IPS-18a (cell line): Measurements from ENCODE around the gene LRRC7.
"Not testable (repeated sequence)": the region's sequence is repeated elsewhere in the genome, so short reads cannot be mapped to it uniquely, and the experiment has no call there.

ENCODE experiments used
- H3K27ac ChIP-seq: one replicate; pipeline ENCODE4 v1.5.1; 2013; ENCODE audit warnings: low read length
- H3K27me3 ChIP-seq: one replicate; pipeline ENCODE4 v1.6.1; 2013; ENCODE audit warnings: mild to moderate bottlenecking, low read length; ENCODE audit not compliant: control insufficient read depth, insufficient read depth
- H3K36me3 ChIP-seq: one replicate; pipeline ENCODE4 v1.6.1; 2013; ENCODE audit warnings: low read depth, low read length; ENCODE audit not compliant: control insufficient read depth
- H3K4me1 ChIP-seq: one replicate; pipeline ENCODE4 v1.6.1; 2013; ENCODE audit warnings: low read depth, low read length; ENCODE audit not compliant: control insufficient read depth
- H3K4me3 ChIP-seq: one replicate; pipeline ENCODE4 v1.5.1; 2013; ENCODE audit warnings: low read length
- H3K9ac ChIP-seq: one replicate; pipeline ENCODE4 v1.6.1; 2013; ENCODE audit warnings: mild to moderate bottlenecking, low read length, moderate library complexity
- H3K9me3 ChIP-seq: one replicate; pipeline ENCODE4 v1.6.1; 2013; ENCODE audit warnings: low read depth, low read length; ENCODE audit not compliant: control insufficient read depth

The LRRC7 gene

GRCh38 chr1:70025052-70025451 lies 457.3 kb downstream of the LRRC7 start:
- Histone ChIP-seq H3K27me3 (no peaks in the 10 kb centered on the region), H3K4me1 (no peaks in the 10 kb centered on the region), H3K36me3 (no peaks in the 10 kb centered on the region), H3K9me3 (no peaks in the 10 kb centered on the region), H3K4me3 (no peak overlapping the region), H3K27ac (no peak overlapping the region), H3K9ac (no peak overlapping the region)

- Histone ChIP-seq H3K27me3 (no peaks in the 10 kb centered on the region), H3K4me3 (no peak overlapping the region), H3K27ac (no peak overlapping the region), H3K4me1 (no peaks in the 10 kb centered on the region), H3K9me3 (no peaks in the 10 kb centered on the region), H3K36me3 (no peaks in the 10 kb centered on the region), H3K9ac (no peak overlapping the region)
Observed at GRCh38 chr1:70025846-70026245, 458.1 kb downstream of the LRRC7 start.

GRCh38 chr1:70033266-70033873 lies 465.6 kb downstream of the LRRC7 start:
- Histone ChIP-seq H3K4me3 (no peak overlapping the region), H3K9me3 (no peaks in the 10 kb centered on the region), H3K36me3 (no peaks in the 10 kb centered on the region), H3K27ac (no peak overlapping the region), H3K4me1 (peaks cover 7% of the 10 kb centered on the region), H3K27me3 (no peaks in the 10 kb centered on the region), H3K9ac (no peak overlapping the region)

GRCh38 chr1:70033936-70034335 lies 466.2 kb downstream of the LRRC7 start:
- Histone ChIP-seq H3K4me1 (peaks cover 7% of the 10 kb centered on the region), H3K36me3 (no peaks in the 10 kb centered on the region), H3K9me3 (no peaks in the 10 kb centered on the region), H3K4me3 (peak overlapping the region; percentile 36), H3K27me3 (no peaks in the 10 kb centered on the region), H3K9ac (no peak overlapping the region), H3K27ac (peak overlapping the region; percentile 25)

- Histone ChIP-seq H3K4me1 (peaks cover 7% of the 10 kb centered on the region), H3K36me3 (no peaks in the 10 kb centered on the region), H3K27ac (peak overlapping the region; percentile 25), H3K9ac (no peak overlapping the region), H3K27me3 (no peaks in the 10 kb centered on the region), H3K4me3 (peak overlapping the region; percentile 36), H3K9me3 (no peaks in the 10 kb centered on the region)
Observed at GRCh38 chr1:70034403-70034802, 466.7 kb downstream of the LRRC7 start.

- H3K9ac ChIP-seq: no peak overlapping the region
- no peak overlapping the region for H3K27ac ChIP-seq
- H3K4me1 ChIP-seq: peaks cover 7% of the 10 kb centered on the region
- H3K4me3 ChIP-seq: no peak overlapping the region
- no peaks in the 10 kb centered on the region for H3K9me3 ChIP-seq
- H3K36me3 ChIP-seq: no peaks in the 10 kb centered on the region
- H3K27me3 ChIP-seq: no peaks in the 10 kb centered on the region
Observed at GRCh38 chr1:70038025-70038424, 470.3 kb downstream of the LRRC7 start.

GRCh38 chr1:70039485-70039884 lies 471.8 kb downstream of the LRRC7 start:
- H3K4me3 ChIP-seq: no peak overlapping the region
- H3K9ac ChIP-seq: no peak overlapping the region
- no peaks in the 10 kb centered on the region for H3K27me3 ChIP-seq
- H3K27ac ChIP-seq: no peak overlapping the region
- H3K9me3 ChIP-seq: no peaks in the 10 kb centered on the region
- no peaks in the 10 kb centered on the region for H3K36me3 ChIP-seq
- H3K4me1 ChIP-seq: peaks cover under 1% of the 10 kb centered on the region

GRCh38 chr1:70041317-70042045 lies 473.8 kb downstream of the LRRC7 start:
- no peaks in the 10 kb centered on the region for H3K9me3 ChIP-seq
- no peaks in the 10 kb centered on the region for H3K36me3 ChIP-seq
- H3K9ac ChIP-seq: no peak overlapping the region
- H3K27ac ChIP-seq: no peak overlapping the region
- H3K4me3 ChIP-seq: no peak overlapping the region
- H3K4me1 ChIP-seq: no peaks in the 10 kb centered on the region
- no peaks in the 10 kb centered on the region for H3K27me3 ChIP-seq

GRCh38 chr1:70042090-70042731 lies 474.5 kb downstream of the LRRC7 start:
- Histone ChIP-seq H3K4me3 (no peak overlapping the region), H3K4me1 (no peaks in the 10 kb centered on the region), H3K27ac (no peak overlapping the region), H3K9me3 (no peaks in the 10 kb centered on the region), H3K36me3 (no peaks in the 10 kb centered on the region), H3K9ac (no peak overlapping the region), H3K27me3 (no peaks in the 10 kb centered on the region)

- Histone ChIP-seq H3K27ac (no peak overlapping the region), H3K9ac (no peak overlapping the region), H3K27me3 (no peaks in the 10 kb centered on the region), H3K4me3 (no peak overlapping the region), H3K9me3 (no peaks in the 10 kb centered on the region), H3K36me3 (no peaks in the 10 kb centered on the region), H3K4me1 (no peaks in the 10 kb centered on the region)
Observed at GRCh38 chr1:70043804-70044203, 476.1 kb downstream of the LRRC7 start.

- no peak overlapping the region for H3K9ac ChIP-seq
- no peaks in the 10 kb centered on the region for H3K36me3 ChIP-seq
- no peaks in the 10 kb centered on the region for H3K9me3 ChIP-seq
- no peak overlapping the region for H3K27ac ChIP-seq
- H3K4me3 ChIP-seq: no peak overlapping the region
- H3K4me1 ChIP-seq: no peaks in the 10 kb centered on the region
- no peaks in the 10 kb centered on the region for H3K27me3 ChIP-seq
Observed at GRCh38 chr1:70044832-70045231, 477.1 kb downstream of the LRRC7 start.

- not testable (repeated sequence) for H3K4me1 ChIP-seq, H3K9ac ChIP-seq, H3K4me3 ChIP-seq, H3K27me3 ChIP-seq, H3K27ac ChIP-seq, H3K9me3 ChIP-seq, H3K36me3 ChIP-seq
Observed at GRCh38 chr1:70045581-70045980, 477.9 kb downstream of the LRRC7 start.
